ENCODE results near the gene PAM.

GRCh38 chr5:102873379-102873932, 118.4 kb downstream of the PAM start:
- TF ChIP-seq CTCF (IDR thresholded peaks at IDR 0.05) (no peak), POLR2A (IDR thresholded peaks at IDR 0.05) (no peak)

Measured in breast epithelium (tissue), 3 donors.